Stimulated activated CD4-positive, alpha-beta T cell treated with anti-CD3 and anti-CD28 coated beads, Interleukin-2, amount 100 ng/mL, for 4 hours (primary cell): ENCODE results near the gene LNPEP.
A peak's percentile ranks its signal among the peaks of the same experiment; 100 is the strongest.

Source experiments
- DNase-seq: peaks from one replicate; pipeline ENCODE4 v3.0.0-alpha.2; 2020; ENCODE audit warnings: low read depth

Gene LNPEP

DNA sequence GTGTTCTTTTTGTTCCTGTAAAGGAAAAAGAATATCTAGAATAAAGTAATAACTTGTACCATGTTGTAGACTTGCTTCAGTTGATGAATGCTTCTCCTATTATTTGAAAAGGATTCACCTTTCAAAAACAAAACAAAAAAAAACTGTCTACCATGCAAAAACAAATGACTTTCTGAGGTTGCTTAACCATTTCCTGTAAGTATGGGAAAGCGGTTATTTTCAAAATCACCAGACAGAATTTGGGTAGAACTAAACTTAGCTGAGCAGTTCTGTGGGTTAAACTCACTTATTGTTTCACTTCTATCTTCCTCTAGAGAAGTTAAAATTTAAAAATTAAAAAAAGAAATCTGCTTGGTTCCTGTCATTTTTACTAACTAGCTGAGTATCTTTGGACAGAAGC, 25.2 kb downstream of the LNPEP start:
- DNase-seq: no peak

DNA sequence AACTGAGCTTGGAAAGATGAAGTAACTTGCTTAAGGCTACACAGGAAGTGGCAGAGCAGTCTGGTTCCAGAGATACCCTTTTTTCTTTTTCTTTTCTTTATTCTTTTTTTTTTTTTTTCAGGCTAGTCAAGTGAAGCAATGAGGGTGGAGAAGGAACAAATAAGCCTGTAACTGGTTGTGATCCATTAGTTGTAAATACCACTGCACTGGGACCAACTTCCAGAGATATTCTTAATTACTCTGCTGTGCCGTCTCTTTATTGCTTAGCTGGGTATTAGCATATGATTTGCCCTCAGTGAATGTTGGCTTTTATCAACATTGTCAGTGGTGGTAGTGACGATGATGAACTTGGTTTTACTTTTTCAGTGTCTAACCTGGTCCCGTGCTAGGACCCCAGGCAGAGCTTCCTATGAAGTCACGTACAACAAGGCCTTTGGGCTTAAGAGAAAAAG, 26.7 kb downstream of the LNPEP start:
- DNase-seq: no peak

DNA sequence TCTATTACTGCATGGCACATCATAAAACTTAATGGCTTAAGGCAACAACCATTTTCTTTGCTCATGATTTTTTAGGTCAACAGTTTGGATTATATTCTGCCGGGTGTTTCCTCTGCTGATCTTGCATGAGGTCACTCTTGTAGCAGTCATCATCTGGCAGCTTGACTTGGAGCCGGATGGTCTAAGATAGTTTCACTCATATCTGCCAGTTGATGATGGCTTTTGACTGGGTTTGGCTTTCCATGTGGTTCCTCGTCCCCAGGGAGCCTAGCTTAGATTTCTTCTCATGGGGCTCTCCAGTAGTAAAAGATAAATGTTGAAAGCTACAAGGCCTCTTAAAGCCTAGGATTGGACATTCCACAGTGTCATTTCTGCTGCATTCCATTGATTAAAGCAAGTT, 27.4 kb downstream of the LNPEP start:
- DNase-seq: no peak

DNA sequence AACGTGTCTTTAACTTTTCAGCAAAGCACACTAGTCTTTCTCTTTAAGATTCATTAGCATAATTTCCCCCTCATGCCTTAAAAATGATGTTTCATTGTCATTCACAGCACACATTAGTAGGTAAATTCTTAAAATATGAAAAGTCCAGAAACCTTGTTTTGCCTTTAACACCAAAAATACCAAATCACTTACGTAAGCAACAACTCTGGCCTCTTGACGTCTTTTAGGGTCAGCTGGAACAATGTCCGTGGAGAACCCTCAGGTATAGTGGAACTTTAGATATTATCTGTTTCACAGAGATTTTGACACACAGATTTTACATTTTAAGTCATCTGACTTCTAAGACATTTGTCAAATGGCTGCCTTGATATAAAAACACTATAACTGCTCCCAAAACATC, 30.9 kb downstream of the LNPEP start:
- no peak for DNase-seq

DNA sequence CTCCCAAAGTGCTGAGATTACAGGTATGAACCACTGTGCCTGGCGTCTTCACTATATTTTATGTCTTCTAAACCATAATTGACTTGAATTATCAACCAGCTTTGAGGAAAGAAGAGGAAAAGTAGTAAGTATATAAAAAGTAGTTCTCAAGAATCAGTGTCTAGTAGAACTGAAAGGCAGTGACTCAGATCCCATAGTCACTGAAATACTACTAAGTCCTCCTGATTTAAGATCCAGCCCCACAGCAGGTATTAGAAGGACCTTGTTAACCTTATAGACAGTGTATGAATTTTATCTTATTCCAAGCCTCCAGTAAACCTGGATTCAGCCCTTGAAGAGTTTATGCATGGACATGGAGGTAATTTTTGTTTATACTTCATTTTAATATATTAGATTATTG, 31.5 kb downstream of the LNPEP start:
- DNase-seq: no peak

DNA sequence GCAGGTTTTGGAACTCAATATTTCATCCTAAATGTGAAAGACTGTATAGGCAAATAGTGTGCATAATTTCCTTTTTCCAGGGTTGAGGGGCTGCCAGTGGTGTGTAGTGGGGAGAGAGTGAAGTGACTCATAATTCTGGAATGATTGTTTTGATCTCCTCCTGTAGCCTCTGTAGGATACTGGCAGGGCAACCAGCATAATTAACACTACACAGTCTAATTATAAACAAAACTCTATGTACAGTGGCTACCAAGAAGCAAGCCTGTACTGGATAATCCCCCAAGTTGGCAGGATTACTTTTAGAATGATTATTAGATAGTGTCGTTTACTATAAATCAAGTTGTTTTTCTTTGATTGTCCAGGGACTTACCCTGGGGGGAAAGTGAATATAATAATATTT, 32.2 kb downstream of the LNPEP start:
- DNase-seq: no peak

DNA sequence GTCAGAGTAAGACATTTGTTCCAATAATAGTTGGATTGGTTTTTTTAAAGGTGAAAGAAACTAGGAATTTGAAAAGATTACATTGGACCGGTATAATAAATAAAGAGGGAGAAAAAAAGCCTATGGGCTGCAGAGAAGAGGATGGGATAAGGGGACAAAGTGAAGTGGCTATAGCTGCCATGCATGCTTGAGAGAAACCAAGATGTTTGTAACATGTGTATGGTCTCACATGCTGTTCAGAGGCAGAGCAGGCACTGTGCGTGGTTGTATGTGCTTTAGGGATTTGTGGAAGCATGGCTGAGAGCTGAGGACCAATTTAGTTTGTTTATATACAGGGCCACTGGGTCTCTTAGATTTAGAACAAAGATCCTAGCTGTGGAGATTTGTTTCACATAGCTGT, 32.7 kb downstream of the LNPEP start:
- DNase-seq: no peak

DNA sequence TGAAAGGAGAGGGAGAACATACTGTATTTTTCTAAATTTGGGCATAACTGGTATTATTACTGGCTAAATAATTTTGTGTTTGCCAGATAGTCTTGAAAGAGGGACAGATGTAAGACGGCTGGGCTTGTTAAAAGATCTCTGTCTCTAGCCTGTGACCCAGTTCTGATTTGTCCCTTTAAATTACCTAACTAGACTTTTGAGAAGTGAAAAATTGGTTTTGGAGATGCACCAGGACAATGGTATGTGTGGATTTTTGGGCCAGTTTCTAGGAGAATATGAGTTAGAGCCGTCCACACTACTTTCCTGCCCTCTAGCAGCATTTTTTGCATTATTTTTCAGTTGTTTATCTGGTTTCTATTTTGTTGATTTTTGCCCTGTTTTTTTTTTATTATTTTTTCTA, 33.5 kb downstream of the LNPEP start:
- no peak for DNase-seq

DNA sequence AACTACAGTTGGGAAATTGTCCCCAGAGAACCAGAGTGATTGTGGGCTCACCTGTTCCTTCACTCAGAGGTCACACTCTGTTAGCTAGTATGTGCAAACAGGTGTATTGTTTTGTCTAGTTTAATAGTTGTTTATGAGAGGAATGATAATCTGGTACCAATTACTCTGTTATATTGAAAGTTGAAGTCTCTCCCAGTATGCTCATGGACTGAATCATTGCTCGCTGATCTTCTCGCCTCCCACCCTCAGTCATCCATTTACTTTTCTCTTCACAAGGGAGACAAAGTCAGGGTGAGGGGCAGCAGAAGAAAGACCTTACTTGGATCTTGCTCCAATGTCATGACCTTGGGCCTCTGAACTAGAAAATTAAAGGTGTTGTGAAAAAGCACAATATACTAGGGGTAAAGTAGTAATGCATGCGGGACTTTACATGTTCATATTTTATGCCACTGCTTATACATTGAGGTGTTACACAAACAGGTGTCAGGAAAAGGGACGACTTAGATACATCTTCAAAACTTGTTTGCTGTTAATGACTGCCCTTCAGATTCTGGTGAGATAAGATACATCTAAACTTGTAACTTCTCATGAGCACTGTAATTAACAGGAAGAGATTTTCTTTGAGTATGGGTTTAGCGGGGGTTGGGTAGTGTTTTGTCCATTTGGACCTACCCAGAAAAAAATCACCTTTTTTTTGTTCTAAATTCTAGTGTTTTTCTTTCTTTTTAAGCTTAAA, 36.9 kb downstream of the LNPEP start:
- DNase-seq: no peak

DNA sequence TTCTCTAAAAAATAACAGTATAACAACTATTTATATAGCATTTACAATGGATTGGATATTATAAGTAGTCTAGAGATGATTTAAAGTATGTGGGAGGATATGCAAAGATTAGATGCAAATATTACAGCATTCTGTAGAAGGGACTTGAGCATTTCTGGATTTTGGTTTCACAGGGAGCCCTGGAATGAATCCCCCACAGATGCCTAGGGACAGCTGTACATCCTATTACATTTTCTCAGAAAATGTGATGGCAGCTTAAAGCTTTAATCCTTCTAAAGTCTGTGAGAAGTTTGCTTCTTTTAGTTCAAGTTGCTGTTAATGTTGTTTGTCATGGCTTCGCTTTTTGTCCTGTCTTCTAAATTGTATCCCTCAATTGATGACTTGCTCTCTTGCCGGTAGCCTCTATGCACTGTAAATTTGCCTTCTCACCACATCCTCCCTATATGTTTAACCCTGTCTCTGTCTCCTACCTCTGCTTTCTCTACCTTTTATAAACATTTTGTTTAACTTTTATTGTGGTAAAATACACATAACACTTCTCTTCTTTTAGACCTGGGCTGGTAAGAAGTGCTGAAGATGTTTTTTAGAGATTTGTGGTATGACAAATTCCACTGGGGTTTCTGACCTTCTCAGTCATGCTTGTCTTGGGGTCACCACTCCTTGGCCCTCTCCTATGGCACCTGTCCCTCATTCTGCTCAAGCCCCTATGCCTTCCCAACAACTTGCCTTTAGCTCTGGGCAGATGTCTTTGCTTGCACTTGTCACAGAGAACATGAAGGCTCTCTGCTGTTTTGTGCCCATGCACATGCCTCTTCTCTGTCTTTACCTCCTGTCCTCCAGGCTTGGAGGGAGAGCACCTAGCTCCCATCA, 37.9 kb downstream of the LNPEP start:
- no peak for DNase-seq

DNA sequence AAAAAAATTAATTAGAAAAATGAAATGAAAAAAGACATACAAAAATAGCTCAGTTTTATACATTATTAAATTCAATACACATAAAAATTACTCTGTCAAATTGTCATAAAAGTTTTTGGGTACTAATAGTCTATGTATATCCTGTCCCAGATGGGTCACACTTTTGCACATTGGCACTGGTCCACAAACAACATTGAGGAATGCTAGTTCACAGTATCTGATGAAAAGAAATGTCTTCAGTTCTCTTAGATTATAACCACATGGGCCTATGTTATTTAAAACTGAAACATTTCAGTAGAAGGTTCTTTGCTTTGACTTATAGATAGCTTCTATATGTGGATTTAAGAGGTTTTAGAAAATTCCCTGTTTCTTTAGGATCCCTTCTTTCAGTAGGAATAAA, 39.8 kb downstream of the LNPEP start:
- no peak for DNase-seq

DNA sequence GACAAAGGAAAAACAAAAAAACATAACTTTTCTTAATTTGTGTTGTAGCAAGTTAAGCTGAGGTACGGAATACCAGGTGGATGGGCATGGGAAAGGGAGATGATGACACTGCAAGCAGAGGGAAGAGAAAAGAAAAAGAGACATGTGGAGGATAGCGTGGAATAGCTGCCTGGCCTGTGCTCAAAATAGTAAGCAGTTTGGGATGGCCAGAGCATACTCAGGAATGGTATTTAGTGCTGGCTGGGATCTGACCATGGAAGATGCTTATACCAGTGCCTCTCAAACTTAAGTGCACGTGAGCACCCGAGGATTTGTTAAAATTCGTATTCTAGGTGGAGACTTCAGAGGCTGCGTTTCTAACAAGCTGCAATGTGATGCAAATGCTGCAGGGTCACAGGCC, 41.3 kb downstream of the LNPEP start:
- DNase-seq: no peak

DNA sequence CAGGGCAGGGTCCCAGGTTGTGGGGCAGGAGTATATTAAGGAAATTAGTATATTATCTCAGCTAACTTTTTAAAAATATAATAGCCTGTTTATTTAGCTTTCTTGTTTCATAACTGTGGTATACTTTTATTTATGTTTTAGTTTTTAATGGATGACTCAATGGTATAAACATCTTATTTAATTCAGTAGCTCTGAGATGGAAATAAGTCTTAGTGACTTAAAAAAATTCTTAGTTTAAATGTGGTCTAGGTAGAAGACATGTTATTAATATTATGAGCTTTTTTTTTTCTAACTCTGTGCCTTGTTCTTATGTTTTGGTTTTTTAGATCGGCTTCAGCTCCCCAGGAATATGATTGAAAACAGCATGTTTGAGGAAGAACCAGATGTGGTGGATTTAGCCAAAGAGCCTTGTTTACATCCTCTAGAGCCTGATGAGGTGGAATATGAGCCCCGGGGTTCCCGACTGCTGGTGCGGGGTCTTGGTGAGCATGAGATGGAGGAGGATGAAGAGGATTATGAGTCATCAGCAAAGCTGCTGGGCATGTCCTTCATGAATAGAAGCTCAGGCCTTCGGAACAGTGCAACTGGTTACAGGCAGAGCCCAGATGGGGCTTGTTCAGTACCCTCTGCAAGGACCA, 43.1 kb downstream of the LNPEP start:
- DNase-seq: no peak

DNA sequence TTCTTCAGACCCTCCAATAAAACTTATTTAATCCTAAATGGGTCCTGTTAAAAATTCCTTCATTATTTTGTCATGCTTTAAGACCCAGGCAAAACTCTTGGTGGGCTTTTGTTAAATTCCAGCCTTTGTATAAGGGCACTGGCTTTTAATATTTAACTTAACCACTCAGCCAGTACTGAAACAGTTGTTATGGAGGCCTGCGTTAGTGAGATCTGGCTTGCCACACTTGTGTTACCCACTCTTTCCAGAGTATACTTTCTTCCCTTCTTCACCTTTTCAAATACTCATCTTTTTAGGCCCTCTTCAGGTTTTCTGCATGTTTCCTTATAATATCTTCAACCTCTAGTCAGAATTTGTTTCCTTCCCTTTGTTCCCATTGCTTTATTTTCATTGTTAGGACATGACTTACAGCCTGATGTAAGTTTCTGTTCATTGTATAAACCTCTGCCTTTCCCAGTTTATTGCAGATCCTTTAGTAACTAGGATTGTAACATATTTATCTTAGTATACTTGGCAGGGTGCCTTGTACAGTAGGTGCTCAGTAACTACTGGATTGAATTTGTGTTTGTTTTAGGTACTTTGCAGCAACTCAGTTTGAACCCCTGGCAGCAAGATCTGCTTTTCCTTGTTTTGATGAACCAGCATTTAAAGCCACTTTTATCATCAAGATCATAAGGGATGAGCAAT, 48.8 kb downstream of the LNPEP start:
- DNase-seq: no peak

DNA sequence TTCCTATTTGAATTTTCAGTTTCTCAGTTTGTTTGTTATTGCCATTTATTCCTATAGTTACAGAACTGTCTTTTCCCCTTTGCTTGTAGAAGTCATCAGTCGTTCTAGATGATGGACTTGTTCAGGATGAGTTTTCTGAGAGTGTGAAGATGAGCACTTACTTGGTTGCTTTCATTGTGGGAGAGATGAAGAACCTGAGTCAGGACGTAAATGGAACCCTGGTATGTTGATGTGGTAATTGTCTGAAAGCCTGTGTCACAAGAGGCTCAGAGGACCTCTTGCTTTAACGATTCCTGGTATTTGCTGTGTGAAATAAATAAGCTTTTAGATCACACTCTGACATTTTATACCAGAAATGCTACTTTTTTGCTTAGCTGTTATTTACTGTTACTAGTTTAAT, 50.6 kb downstream of the LNPEP start:
- no peak for DNase-seq

DNA sequence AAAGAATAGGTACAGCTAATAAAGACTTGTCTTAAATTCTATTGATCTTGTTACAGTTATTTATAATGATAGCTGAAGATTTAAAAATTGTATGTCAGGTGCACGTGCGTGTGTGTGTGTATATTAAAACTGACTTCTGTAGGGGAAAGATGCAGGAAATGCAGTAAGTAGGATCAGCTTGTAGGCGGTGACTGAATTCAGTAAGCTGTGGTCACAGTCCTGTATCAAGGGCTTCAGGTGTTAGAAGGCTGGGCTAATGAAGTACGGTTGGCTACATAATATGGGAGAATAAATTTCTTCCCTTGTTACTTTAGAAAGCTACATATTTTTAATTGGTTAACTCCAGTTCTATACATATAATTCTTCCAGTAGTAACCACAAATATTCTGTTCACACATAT, 54.2 kb downstream of the LNPEP start:
- DNase-seq: no peak

DNA sequence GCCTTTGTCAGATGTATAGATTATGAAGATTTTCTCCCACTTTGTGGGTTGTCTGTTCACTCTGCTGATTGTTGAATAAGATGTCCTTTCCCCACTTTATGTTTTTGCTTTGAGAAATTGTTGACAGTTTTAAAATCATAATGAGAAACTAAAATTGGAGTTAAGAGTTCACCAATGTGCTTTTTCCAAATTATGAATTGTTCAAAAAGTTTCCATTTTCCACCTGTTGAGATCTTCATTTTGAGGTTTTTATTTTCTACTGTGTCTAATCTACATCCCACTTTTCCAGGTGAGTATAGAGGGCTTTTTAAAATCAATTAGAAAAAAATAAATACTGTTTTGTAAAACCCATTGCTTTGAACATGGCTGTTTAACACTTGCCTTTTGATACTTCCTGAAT, 55.8 kb downstream of the LNPEP start:
- DNase-seq: no peak

DNA sequence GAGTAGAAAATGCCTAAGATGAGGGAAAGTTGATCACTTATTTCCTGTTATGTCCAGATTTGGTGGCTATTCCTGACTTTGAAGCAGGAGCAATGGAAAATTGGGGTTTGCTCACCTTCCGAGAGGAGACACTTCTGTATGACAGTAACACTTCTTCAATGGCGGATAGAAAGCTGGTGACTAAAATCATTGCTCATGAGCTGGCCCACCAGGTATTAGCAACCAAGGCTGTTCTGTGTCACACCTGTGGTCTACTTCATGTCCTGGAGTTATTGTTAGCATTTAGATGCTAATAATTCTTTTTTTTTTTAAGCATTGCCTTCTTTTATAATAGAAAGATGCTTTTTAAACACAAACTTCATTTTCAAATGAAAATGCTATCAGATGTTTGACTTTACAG, 57.9 kb downstream of the LNPEP start:
- DNase-seq: no peak

DNA sequence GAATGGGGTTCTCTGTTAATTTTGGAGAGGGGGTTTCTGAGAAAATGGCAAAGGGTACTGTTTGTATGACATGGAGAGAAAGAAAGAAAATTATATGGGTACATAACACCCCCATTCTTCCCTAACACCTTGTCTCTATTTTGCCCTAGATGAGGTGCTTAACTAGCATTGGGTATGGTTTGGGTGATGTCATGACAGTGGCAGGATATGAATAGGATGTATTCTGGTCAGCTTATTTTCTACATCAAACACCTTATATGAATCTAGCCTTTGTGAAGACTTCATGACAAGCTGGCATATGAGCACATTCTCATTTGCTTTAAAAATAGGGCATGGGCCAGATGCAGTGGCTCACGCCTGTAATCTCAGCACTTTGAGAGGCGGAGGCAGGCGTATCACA, 58.6 kb downstream of the LNPEP start:
- DNase-seq: no peak

DNA sequence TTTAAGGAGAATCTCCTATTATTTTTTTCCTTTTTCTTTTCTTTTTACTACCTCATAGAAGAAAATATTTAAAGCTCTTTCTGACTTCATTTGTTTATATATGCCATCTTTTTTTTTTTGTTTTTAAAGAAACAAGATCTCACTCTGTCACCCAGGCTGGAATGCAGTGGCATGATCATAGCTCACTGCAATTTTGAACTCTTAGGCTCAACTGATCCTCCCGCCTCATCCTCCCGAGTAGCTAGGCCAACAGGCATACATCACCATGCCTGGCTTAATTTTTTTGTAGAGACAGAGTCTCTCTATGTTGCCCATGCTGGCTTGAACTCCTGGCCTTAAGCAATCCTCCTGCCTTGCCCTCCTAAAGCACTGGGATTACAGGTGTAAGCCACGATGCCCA, 59.5 kb downstream of the LNPEP start:
- no peak for DNase-seq

DNA sequence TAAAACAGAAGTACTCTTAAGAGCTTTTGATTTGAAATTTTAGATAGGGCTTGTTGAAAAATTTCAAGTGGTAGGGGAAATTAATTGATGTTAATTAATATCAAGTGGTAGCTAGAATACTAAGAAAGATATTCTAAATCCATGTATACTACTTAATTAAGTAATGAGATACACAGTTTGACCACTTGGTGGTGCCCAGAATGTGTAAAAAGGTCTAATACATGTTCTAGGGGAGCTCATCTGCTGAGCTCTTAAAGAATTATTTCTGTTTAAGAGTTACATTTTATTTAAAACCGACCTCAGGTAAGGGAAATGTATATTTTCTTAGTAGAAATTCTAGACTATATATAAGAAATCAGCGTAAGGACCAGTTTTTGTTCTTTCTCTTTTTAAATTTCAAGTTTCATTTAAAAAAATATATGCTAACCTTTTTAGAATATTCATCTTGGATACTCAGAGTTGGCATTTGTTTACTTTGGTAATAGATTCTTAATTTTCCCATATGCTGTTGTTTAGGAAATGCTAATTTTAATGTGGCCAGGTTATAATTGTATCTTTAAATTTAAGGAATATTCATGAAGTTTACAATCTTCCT, 61.5 kb downstream of the LNPEP start:
- DNase-seq: peak; percentile 6

DNA sequence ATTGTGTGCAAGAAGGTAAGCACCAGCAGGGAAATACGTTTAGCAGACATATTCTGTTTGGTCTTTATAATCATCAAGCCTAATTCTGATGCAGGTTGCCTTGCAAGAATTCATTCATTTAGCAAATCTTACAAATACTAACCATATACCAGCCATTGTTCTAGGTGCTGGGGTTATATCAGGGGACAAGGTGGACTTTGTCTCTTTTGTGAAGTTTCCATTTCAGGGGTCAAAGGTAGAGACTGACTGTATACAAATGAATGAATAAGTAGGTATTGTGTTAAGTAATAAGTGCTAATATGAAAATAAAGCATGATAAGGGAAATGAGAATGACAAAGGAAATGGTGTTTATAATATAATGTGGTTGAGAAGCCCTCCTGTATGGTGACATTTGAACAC, 64.0 kb downstream of the LNPEP start:
- DNase-seq: no peak
